Kidney (tissue), 14 donors: Measurements from ENCODE around the gene CHRNA9. TPM values are rescaled to one million over a fixed set of nuclear protein-coding genes. Genes with fewer than 3 reads are reported as not detected.

Experiments
- DNase-seq, 5 donors: peaks; one replicate each; pipeline ENCODE4 v3.0.0-alpha.2; 2013 to 2020
- FAIRE-seq: peaks from 2 replicates; lab custom pipeline; 2012; peaks lifted over from hg19 to GRCh38; lab: Jason Lieb, UNC
- H3K27ac ChIP-seq, 2 donors: one replicate each; pipeline ENCODE4 v1.7.0; 2013; ENCODE audit warnings: low read depth in 2 of 2, low read length in 2 of 2, inconsistent platforms in 1 of 2
- H3K27me3 ChIP-seq: one replicate; pipeline ENCODE4 v1.7.1; 2013; ENCODE audit warnings: low read length, inconsistent platforms; ENCODE audit not compliant: control insufficient read depth, insufficient read depth
- H3K36me3 ChIP-seq, 3 donors: one replicate each; pipeline versions ENCODE4 v1.7.0 to v1.7.1; 2013; ENCODE audit warnings: low read length in 3 of 3, control low read depth in 1 of 3, inconsistent platforms in 1 of 3; ENCODE audit not compliant: insufficient read depth in 3 of 3, control insufficient read depth in 2 of 3
- H3K4me1 ChIP-seq, 3 donors: one replicate each; pipeline versions ENCODE4 v1.7.0 to v1.7.1; 2013; ENCODE audit warnings: low read length in 3 of 3, inconsistent platforms in 1 of 3, low read depth in 1 of 3; ENCODE audit not compliant: control insufficient read depth in 2 of 3, insufficient read depth in 2 of 3
- H3K4me3 ChIP-seq, 3 donors: one replicate each; pipeline versions ENCODE4 v1.7.0 to v1.8.1; 2013; ENCODE audit warnings: low read length in 3 of 3, control low read depth in 1 of 3, inconsistent platforms in 1 of 3
- H3K9ac ChIP-seq, 3 donors: one replicate each; pipeline versions ENCODE4 v1.7.0 to v1.7.1; 2013; ENCODE audit warnings: low read length in 3 of 3, control low read depth in 1 of 3, inconsistent platforms in 1 of 3
- H3K9me3 ChIP-seq, 3 donors: one replicate each; pipeline versions ENCODE4 v1.7.0 to v1.7.1; 2013; ENCODE audit warnings: low read length in 3 of 3, control low read depth in 1 of 3, inconsistent platforms in 1 of 3; ENCODE audit not compliant: control insufficient read depth in 2 of 3, insufficient read depth in 1 of 3
- CTCF ChIP-seq: IDR thresholded peaks from 3 replicates; pipeline ENCODE4 v1.5.1; 2012; ENCODE audit warnings: mild to moderate bottlenecking, moderate library complexity, borderline replicate concordance; ENCODE audit not compliant: insufficient read depth; ENCODE audit errors: extremely low read depth
- intact Hi-C: fragments of 100-400 bp; cut with DNase I; formaldehyde crosslinking; loops from one replicate; pipeline ENCODE4 v1.11.1; 2022
- polyA plus RNA-seq: library from polyadenylated mRNA; stranded (reverse); fragments of 350-450 nt; fragmentation: Illumina TruSeq; extraction: RNeasy Lipid Tissue Mini Kit (QIAGEN cat#74804); gene quantifications from one replicate; pipeline ENCODE4 v1.2.3, GENCODE V29; 2014; ENCODE audit warnings: low read depth, low replicate concordance; ENCODE audit not compliant: insufficient read depth
- total RNA-seq: library from RNA; stranded (reverse); fragmentation: NEBNext Ultra II Directional; extraction: Animal tissue kit (Norgen Biotek cat#: 25700); gene quantifications from one replicate; pipeline ENCODE4 v1.2.1, GENCODE V29; 2021
- donor health status: control.
- donor health status: control.
- donor health status: control.
- donor health status: control.
- donor health status: control.
- donor health status: DM: yes; HTN: yes; CAD: no.
- donor health status: Normal renal cell carcinoma (clear cell type).

Gene CHRNA9
- total and polyA plus RNA-seq, 2 donors from 2014 or later = not detected

GRCh38 chr4:40347472-40347871, 12.3 kb downstream of the CHRNA9 start:
- H3K9me3 ChIP-seq = no peaks in the 10 kb centered on the region

GRCh38 chr4:40348000-40348399, 12.9 kb downstream of the CHRNA9 start:
- Histone ChIP-seq H3K36me3 (no peaks in the 10 kb centered on the region), H3K4me3 (no peak overlapping the region), H3K27me3 (no peaks in the 10 kb centered on the region), H3K4me1 (no peaks in the 10 kb centered on the region), H3K9ac (no peak overlapping the region), H3K27ac (no peak overlapping the region), H3K9me3 (no peaks in the 10 kb centered on the region)
- no peak for DNase-seq
- intact Hi-C loops = no loop called here
- no peak for TF ChIP-seq CTCF
- no peak for FAIRE-seq

More at GRCh38 chr4:40347472-40347871, 12.3 kb downstream of the CHRNA9 start:
- no peak for TF ChIP-seq CTCF
- no peak overlapping the region for H3K4me3 ChIP-seq
- FAIRE-seq (no peak), DNase-seq (no peak)
- intact Hi-C loops = no loop called here
- H3K9ac ChIP-seq = no peak overlapping the region
- H3K4me1 ChIP-seq = no peaks in the 10 kb centered on the region
- H3K27ac ChIP-seq = no peak overlapping the region
- H3K27me3 ChIP-seq = no peaks in the 10 kb centered on the region
- no peaks in the 10 kb centered on the region for H3K36me3 ChIP-seq

- intact Hi-C loops = no loop called here
- no peak for FAIRE-seq
- no peak for TF ChIP-seq CTCF
- H3K36me3 ChIP-seq = no peaks in the 10 kb centered on the region
- no peak overlapping the region for H3K9ac ChIP-seq
- H3K27ac ChIP-seq = no peak overlapping the region
- H3K9me3 ChIP-seq = no peaks in the 10 kb centered on the region
- DNase-seq = no peak
- no peaks in the 10 kb centered on the region for H3K27me3 ChIP-seq
- no peaks in the 10 kb centered on the region for H3K4me1 ChIP-seq
- H3K4me3 ChIP-seq = no peak overlapping the region
Measured at GRCh38 chr4:40349561-40350198, 14.5 kb downstream of the CHRNA9 start.
